ENCODE measurements around the gene ADORA2B. TPM values are rescaled to one million over a fixed set of nuclear protein-coding genes. Genes with fewer than 3 reads are reported as not detected.
"Not testable (repeated sequence)": the region's sequence is repeated elsewhere in the genome, so short reads cannot be mapped to it uniquely, and the experiment has no call there.

ADORA2B gene
- total and polyA plus RNA-seq, 12 donors: 0.18 to 2.0 (median 0.64) TPM

DNA sequence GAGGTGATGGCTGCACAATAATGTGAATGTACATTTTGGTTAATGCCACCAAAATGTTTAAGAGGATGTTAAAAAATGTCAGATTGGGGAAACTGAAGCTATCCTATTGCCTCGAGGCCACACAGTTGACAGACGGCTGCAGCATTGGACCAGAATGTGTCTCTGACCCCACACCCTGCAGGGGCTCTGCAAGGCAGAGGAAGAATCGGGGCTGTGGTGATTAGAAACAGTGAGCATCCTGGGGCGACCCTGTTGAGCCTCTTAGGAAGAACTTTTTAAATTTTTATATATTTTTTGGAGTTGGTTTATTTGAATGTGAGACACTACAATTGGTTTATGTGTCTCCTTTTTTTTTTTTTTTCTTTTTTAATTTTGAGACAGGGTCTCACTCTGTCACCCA is 15.0 kb upstream of the ADORA2B start:
- Histone ChIP-seq H3K4me3 (no peak overlapping the region), H3K36me3 (no peaks in the 10 kb centered on the region), H3K27me3 (no peaks in the 10 kb centered on the region), H3K27ac (no peak overlapping the region), H3K4me1 (peaks cover 0 to 17% (median 0%) of the 10 kb centered on the region in 9 donors), H3K9me3 (no peaks in the 10 kb centered on the region)
- TF ChIP-seq, protein P1, sequence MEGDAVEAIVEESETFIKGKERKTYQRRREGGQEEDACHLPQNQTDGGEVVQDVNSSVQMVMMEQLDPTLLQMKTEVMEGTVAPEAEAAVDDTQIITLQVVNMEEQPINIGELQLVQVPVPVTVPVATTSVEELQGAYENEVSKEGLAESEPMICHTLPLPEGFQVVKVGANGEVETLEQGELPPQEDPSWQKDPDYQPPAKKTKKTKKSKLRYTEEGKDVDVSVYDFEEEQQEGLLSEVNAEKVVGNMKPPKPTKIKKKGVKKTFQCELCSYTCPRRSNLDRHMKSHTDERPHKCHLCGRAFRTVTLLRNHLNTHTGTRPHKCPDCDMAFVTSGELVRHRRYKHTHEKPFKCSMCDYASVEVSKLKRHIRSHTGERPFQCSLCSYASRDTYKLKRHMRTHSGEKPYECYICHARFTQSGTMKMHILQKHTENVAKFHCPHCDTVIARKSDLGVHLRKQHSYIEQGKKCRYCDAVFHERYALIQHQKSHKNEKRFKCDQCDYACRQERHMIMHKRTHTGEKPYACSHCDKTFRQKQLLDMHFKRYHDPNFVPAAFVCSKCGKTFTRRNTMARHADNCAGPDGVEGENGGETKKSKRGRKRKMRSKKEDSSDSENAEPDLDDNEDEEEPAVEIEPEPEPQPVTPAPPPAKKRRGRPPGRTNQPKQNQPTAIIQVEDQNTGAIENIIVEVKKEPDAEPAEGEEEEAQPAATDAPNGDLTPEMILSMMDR (IDR thresholded peaks at IDR 0.05): no peak
- intact Hi-C loops (cut with DNase I): no loop called here
- WGBS, 2 donors: 68 to 82% methylated on average over 4 of the region's 4 CpGs
- ATAC-seq: no peak
- DNase-seq: no peak

DNA sequence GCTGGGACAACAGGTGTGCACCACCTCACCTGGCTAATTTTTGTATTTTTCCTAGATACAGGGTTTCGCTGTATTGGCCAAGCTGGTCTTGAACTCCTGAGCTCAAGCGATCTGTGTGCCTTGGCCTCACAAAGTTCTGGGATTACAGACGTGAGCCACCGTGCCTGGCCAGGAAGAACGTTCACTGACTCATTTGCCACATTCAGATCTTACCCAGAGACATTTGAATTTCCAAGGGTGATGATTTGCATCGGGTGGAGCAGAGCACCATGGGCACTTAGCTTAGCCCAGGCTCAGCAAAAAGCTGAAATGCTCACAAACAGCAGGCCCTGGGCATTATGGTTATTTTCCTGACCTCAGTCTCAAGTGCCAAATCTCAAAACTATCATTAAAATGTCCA is 14.5 kb upstream of the ADORA2B start:
- H3K27me3 ChIP-seq: no peaks in the 10 kb centered on the region
- H3K4me1 ChIP-seq: peaks cover 0 to 17% (median 0%) of the 10 kb centered on the region in 9 donors
- intact Hi-C loops (cut with DNase I): no loop called here
- H3K9me3 ChIP-seq: no peaks in the 10 kb centered on the region
- H3K36me3 ChIP-seq: no peaks in the 10 kb centered on the region
- DNase-seq (no peak), ATAC-seq (no peak)
- TF ChIP-seq, protein P1 (IDR thresholded peaks at IDR 0.05): no peak
- H3K4me3 ChIP-seq: no peak overlapping the region
- H3K27ac ChIP-seq: no peak overlapping the region
- 80 to 81% methylated on average over 6 of the region's 6 CpGs for WGBS, 2 donors

DNA sequence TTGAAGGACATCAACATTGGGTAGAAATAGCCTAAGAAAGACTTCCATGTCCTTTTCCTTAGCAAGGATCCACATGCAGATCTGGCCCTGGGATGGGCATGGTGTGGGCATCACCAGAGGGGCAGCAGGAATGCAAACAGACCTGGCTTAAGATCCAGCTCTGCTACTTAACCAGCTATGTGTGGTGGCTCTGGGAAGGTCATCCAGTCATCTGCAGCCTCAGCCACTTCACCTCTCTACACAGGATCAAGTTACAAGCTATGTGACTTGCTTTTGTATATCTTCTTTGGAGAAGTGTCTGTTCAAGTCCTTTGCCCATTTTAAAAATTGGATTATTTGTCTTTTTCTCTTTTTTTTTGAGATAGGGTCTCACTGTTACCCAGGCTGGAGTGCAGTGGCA is 13.5 kb upstream of the ADORA2B start:
- TF ChIP-seq, protein P1 (IDR thresholded peaks at IDR 0.05): no peak
- Histone ChIP-seq H3K4me1 (peaks cover 0 to 17% (median 0%) of the 10 kb centered on the region in 9 donors), H3K27ac (no peak overlapping the region), H3K27me3 (no peaks in the 10 kb centered on the region), H3K9me3 (no peaks in the 10 kb centered on the region), H3K4me3 (no peak overlapping the region), H3K36me3 (no peaks in the 10 kb centered on the region)
- ATAC-seq (no peak), DNase-seq (no peak)
- intact Hi-C loops (cut with DNase I): no loop called here

DNA sequence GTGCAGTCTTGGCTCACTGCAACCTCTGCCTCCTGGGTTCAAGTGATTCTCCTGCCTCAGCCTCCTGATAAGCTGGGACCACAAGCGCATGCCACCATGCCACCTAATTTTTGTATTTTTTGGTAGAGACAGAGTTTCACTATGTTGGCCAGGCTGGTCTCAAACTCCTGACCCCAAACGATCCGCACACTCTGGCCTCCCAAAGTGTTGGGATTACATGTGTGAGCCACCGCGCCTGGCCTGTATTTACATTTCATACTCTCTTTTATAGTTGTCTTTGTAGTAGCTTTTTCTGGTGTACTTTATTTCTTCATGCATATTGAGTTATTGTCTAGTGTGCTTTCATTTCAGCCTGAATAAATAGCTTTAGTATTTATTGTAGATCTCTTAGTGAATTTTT is 10.1 kb upstream of the ADORA2B start:
- WGBS, 2 donors: 96 to 97% methylated on average over 5 of the region's 5 CpGs
- Histone ChIP-seq H3K4me1 (no peaks in the 10 kb centered on the region), H3K9me3 (no peaks in the 10 kb centered on the region), H3K27ac (no peak overlapping the region), H3K4me3 (no peak overlapping the region), H3K27me3 (no peaks in the 10 kb centered on the region), H3K36me3 (no peaks in the 10 kb centered on the region)
- intact Hi-C loops (cut with DNase I): no loop called here
- DNase-seq (no peak), ATAC-seq (no peak)
- TF ChIP-seq, protein P1 (IDR thresholded peaks at IDR 0.05): no peak

DNA sequence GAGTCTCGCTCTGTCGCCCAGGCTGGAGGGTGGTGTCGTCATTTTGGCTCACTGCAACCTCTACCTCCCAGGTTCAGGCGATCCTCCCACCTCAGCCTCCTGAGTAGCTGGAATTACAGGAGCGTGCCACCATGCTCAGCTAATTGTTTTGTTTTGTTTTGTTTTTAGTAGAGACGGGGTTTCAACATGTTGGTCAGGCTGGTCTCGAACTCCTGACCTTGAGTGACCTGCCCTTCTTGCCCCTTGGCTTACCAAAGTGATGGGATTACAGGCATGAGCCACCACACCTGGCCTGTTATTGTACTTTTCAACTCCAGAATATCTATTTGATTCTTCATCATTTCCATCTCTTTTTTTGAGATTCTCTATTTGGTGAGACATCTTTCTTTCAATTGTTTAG is 9.0 kb upstream of the ADORA2B start:
- no peak for ATAC-seq
- intact Hi-C loops (cut with DNase I): no loop called here
- no peak overlapping the region for H3K27ac ChIP-seq
- H3K4me1 ChIP-seq: no peaks in the 10 kb centered on the region
- H3K4me3 ChIP-seq: no peak overlapping the region
- no peaks in the 10 kb centered on the region for H3K36me3 ChIP-seq
- no peaks in the 10 kb centered on the region for H3K9me3 ChIP-seq
- 95 to 97% methylated on average over 7 of the region's 7 CpGs for WGBS, 2 donors
- TF ChIP-seq, protein P1 (IDR thresholded peaks at IDR 0.05): no peak
- no peak for DNase-seq
- no peaks in the 10 kb centered on the region for H3K27me3 ChIP-seq

DNA sequence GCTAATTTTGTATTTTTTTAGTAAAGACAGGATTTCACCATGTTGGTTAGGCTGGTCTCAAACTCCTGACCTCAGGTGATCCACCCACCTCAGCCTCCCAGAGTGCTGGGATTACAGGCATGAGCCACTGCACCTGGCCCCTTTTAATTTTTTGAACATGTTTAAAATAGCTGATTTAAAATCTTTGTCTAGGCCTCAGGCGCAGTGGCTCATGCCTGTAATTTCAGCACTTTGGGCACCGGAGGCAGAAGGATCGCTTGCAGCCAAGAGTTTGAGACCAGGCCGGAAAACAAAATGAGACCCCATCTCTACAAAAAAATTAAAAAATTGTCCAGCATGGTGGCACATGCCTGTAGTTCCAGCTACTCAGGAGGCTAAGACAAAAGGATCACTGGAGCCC is 8.4 kb upstream of the ADORA2B start:
- 98 to 99% methylated on average over 4 of the region's 4 CpGs for WGBS, 2 donors
- ATAC-seq; DNase-seq; H3K27ac ChIP-seq; H3K36me3 ChIP-seq; H3K27me3 ChIP-seq; H3K4me1 ChIP-seq; H3K4me3 ChIP-seq; H3K9me3 ChIP-seq; intact Hi-C loops (cut with DNase I): not testable (repeated sequence)

All from heart right ventricle (tissue), 16 donors.